NCI-H187 treated with DMSO at 0.1 percent for 48 hours (cell line): Measurements from ENCODE around the gene PTH.

Experiments
- DNase-seq: peaks from one replicate; lab custom pipeline; 2025; lab: John Stamatoyannopoulos, UW

Gene PTH

GRCh38 chr11:13495929-13496328 is at the start of gene PTH:
PTH (minus strand) TSS chr11:13495997; CDS start chr11:13492855, 3,142 bp downstream.
- no peak for DNase-seq

GRCh38 chr11:13538044-13538443 is 42.2 kb upstream of the PTH start:
- DNase-seq = no peak

- DNase-seq = no peak
Observed at GRCh38 chr11:13535819-13536218, 40.0 kb upstream of the PTH start.

- DNase-seq = no peak
Observed at GRCh38 chr11:13534358-13534757, 38.6 kb upstream of the PTH start.

- DNase-seq = no peak
Observed at GRCh38 chr11:13525257-13525656, 29.5 kb upstream of the PTH start.

- DNase-seq = no peak
Observed at GRCh38 chr11:13503393-13503792, 7.6 kb upstream of the PTH start.

GRCh38 chr11:13502492-13502891 is 6.7 kb upstream of the PTH start:
- DNase-seq = no peak

- DNase-seq = no peak
Observed at GRCh38 chr11:13494051-13494450, 1.7 kb downstream of the PTH start.

- DNase-seq = no peak
Observed at GRCh38 chr11:13487661-13488030, 8.2 kb downstream of the PTH start.

- no peak for DNase-seq
Observed at GRCh38 chr11:13486926-13487660, 8.7 kb downstream of the PTH start.

- DNase-seq = no peak
Observed at GRCh38 chr11:13480198-13480597, 15.6 kb downstream of the PTH start.

- DNase-seq = no peak
Observed at GRCh38 chr11:13479688-13480087, 16.1 kb downstream of the PTH start.

GRCh38 chr11:13475091-13475490 is 20.7 kb downstream of the PTH start:
- DNase-seq = no peak

- no peak for DNase-seq
Observed at GRCh38 chr11:13473013-13473722, 22.6 kb downstream of the PTH start.

GRCh38 chr11:13468750-13469149 is 27.0 kb downstream of the PTH start:
- DNase-seq = no peak

- no peak for DNase-seq
Observed at GRCh38 chr11:13465909-13466371, 29.9 kb downstream of the PTH start.

- no peak for DNase-seq
Observed at GRCh38 chr11:13463779-13464290, 32.0 kb downstream of the PTH start.

- peak; percentile 65 for DNase-seq
Observed at GRCh38 chr11:13462901-13463778, 32.7 kb downstream of the PTH start, which contains the start of gene BTBD10. BTBD10 (minus strand) TSS chr11:13463222; CDS start chr11:13445124, 18,098 bp downstream.

- DNase-seq = no peak
Observed at GRCh38 chr11:13462311-13462900, 33.4 kb downstream of the PTH start.

- DNase-seq = no peak
Observed at GRCh38 chr11:13461291-13461690, 34.5 kb downstream of the PTH start.

GRCh38 chr11:13450832-13451397 is 44.9 kb downstream of the PTH start:
- no peak for DNase-seq
